Hematopoietic multipotent progenitor cell treated with erythropoietin and hydrocortisone succinate and interleukin-3 and kit ligand, for 4 days (in vitro differentiated cells): ENCODE measurements around the gene VWA1.

ENCODE experiments used
- DNase-seq: peaks from one replicate; pipeline ENCODE4 v3.0.0-alpha.2; 2015

VWA1 gene

GRCh38 chr1:1489231-1489630 is 53.7 kb downstream of the VWA1 start:
- no peak for DNase-seq

- DNase-seq = no peak
Observed at GRCh38 chr1:1489861-1490260, 54.4 kb downstream of the VWA1 start.

GRCh38 chr1:1490633-1491230 is 55.2 kb downstream of the VWA1 start:
- DNase-seq = no peak

GRCh38 chr1:1491601-1492000 is 56.1 kb downstream of the VWA1 start:
- DNase-seq = no peak
